ENCODE data around the gene ZIC1.

The ZIC1 gene

GRCh38 chr3:147422601-147423536 is 13.7 kb downstream of the ZIC1 start:
- DNase-seq (ENCODE audit: low read depth), result no peak

GRCh38 chr3:147423537-147423797 is 14.3 kb downstream of the ZIC1 start:
- no peak for DNase-seq (ENCODE audit: low read depth)

GRCh38 chr3:147423798-147424580 is 14.8 kb downstream of the ZIC1 start:
- no peak for DNase-seq (ENCODE audit: low read depth)

GRCh38 chr3:147424581-147425387 is 15.6 kb downstream of the ZIC1 start:
- no peak for DNase-seq (ENCODE audit: low read depth)

GRCh38 chr3:147425388-147425850 is 16.3 kb downstream of the ZIC1 start:
- no peak for DNase-seq (ENCODE audit: low read depth)

- no peak for DNase-seq (ENCODE audit: low read depth)
Observed at GRCh38 chr3:147426931-147427330, 17.8 kb downstream of the ZIC1 start.

GRCh38 chr3:147427746-147428145 is 18.6 kb downstream of the ZIC1 start:
- DNase-seq (ENCODE audit: low read depth), result no peak

- DNase-seq (ENCODE audit: low read depth), result no peak
Observed at GRCh38 chr3:147428326-147428725, 19.2 kb downstream of the ZIC1 start.

GRCh38 chr3:147428754-147429153 is 19.6 kb downstream of the ZIC1 start:
- no peak for DNase-seq (ENCODE audit: low read depth)

- DNase-seq (ENCODE audit: low read depth), result no peak
Observed at GRCh38 chr3:147431751-147432150, 22.6 kb downstream of the ZIC1 start.

GRCh38 chr3:147447224-147447623 is 38.1 kb downstream of the ZIC1 start:
- no peak for DNase-seq (ENCODE audit: low read depth)

GRCh38 chr3:147449669-147450068 is 40.5 kb downstream of the ZIC1 start:
- DNase-seq (ENCODE audit: low read depth), result no peak

- DNase-seq (ENCODE audit: low read depth), result no peak
Observed at GRCh38 chr3:147458995-147459704, 50.0 kb downstream of the ZIC1 start.

GRCh38 chr3:147462856-147463255 is 53.7 kb downstream of the ZIC1 start:
- DNase-seq (ENCODE audit: low read depth), result no peak

Measured in iris pigment epithelial cell (primary cell).